GM21390 (cell line): ENCODE results near the gene CCT8.

Source experiments
- ATAC-seq: cut with Tn5 transposase; IDR thresholded peaks from one replicate; pipeline ENCODE4 v1.9.1; 2021; ENCODE audit not compliant: unreplicated experiment

Gene CCT8

GRCh38 chr21:29073222-29074006 is at the start of gene CCT8:
Gene CCT8, minus strand, starts transcription at chr21:29073648. Its CDS starts 58 bp downstream, at chr21:29073590.
- ATAC-seq: peak; percentile 89

- ATAC-seq: peak; percentile 46
These were observed 48.3 kb upstream of the CCT8 start for GRCh38 chr21:29121759-29122158.

GRCh38 chr21:29117372-29117955 is 44.0 kb upstream of the CCT8 start:
- ATAC-seq: peak; percentile 67

DNA sequence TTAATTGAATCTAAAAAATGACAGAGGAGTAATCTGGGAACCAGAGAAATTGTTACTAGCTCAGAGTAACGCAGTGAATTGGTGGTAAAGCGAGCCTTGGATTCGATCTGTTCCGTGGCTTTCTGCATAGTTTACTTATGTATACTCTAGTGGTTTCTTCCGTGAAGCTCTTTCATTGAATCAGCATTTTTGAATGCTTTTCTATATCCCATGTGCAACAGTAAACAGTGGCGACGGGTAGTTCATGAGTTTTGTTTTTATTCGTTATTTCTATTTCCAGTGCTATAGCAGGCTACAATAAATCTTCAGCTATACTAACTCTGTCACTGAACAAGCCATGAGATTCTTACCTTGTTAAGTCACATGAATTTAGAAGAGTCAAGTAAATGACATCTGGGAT is 42.5 kb upstream of the CCT8 start:
- ATAC-seq: no peak

- ATAC-seq: no peak
These were observed 41.5 kb upstream of the CCT8 start for GRCh38 chr21:29114765-29115500.

DNA sequence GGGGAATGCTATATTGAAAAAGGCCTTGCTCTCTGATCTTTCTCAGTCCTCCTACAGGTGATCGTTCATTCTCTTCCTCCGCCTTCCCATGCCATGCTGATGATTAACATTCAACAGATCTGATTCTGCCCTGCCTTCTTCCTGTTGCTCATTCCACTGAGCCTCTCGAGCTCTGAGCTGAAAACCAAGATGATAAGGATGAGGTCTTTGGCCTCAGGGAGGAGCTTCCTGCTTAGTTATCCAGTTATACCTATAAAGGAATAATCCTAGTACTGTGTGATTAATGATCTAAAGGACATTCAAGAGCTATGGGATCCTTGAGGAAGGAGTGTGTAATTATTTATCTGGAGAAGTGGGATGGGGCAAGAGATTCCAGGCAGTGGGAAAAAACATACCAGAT is 31.8 kb upstream of the CCT8 start:
- no peak for ATAC-seq

DNA sequence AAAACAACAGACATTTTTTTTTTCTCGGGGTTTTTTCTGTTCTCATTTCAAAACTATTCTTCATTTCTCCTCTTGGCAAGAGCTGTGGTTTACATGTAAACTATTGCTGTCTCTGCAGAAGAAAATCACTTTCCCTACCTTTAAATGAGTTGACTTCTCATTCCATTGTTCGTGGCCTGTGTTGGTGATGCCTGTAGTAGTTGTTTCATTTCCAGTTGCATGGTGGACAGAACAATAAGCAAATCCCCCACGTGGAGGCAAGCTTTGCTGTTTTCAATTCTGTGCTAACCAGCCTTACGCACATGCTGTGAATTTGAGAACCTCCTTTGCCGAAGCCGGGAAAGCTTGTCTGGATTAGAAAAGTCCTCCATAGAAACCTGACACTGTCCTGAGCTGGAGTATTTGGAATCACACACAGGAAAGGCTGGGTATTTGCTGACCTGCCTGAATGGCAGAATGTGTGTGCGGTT is 30.8 kb upstream of the CCT8 start:
- no peak for ATAC-seq

GRCh38 chr21:29102791-29103257 is 29.4 kb upstream of the CCT8 start:
- no peak for ATAC-seq

GRCh38 chr21:29098156-29098555 is 24.7 kb upstream of the CCT8 start:
- no peak for ATAC-seq

DNA sequence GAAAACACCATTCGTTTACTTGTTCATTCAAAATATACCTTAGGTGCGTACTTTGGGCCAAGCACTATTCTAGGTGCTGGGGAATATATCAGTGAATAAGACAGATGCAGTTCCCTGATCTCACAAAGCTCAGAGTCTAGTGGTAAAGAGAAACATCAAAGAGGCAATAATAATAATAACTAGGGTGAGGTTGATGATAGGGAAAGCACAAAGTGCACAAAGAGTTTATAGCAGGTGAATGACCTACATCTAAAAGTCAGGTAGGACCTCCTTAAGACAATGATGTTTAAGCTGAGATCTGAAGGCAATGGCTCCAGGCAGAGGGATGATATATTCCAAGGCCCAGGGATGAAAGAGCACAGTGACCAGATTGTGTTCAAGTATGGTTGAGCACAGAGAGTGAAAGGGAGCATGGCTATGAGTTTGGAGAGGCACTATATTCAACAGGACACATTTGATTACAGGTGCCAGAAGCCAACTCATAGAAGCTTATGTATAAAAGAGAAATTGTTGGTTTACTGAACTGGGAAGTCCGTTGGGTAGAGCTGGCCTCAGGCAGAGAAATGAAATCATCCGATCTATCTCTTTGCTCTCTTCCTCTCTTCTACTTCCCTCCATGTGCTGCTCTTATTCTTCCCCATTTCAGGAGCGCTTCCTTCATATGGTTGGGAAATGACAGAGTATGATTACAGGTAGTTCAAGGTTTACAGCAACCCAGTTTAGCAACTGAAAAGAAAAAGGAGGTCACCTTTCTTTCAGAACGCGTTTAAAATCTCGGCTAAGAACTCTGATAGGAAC is 23.0 kb upstream of the CCT8 start:
- ATAC-seq: no peak

DNA sequence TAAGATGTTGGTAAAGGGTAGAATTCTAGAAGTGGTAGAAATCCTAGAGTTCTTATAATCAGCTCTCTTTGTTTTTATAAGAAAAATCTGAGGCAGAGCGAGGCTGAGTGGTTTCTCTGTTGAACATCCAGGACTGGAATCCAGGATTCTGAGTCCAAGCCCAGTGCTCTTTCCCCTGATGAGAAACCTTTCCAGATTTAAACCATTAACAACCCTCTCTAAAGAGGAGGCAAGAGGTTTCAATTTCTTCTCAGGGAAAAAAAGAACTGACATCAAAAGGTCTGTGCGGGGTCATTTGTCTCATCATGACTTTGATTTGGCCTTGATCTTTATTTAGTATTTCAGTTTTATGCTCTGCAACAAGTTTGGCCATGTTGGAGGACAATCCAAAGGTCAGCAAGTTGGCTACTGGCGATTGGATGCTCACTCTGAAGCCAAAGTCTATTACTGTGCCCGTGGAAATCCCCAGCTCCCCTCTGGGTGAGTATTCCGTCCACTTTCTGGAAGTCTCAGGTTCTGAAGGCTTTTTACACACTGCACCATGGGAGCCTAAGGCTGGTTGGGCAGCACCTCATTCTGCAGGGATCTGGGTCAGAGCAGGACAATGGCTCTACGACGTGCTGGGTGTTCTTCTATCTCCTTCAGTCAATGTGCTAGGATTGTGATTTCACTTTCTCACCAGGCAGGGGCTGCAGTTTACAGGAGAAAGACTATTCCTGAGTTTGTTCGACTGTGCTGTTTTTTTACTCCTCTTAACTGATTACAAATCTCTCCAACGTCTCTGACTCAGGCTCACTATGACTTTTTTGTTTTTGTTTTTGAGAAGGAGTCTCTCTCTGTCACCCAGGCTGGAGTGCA is 18.9 kb upstream of the CCT8 start:
- ATAC-seq: no peak

GRCh38 chr21:29091033-29091432 is 17.6 kb upstream of the CCT8 start:
- no peak for ATAC-seq

DNA sequence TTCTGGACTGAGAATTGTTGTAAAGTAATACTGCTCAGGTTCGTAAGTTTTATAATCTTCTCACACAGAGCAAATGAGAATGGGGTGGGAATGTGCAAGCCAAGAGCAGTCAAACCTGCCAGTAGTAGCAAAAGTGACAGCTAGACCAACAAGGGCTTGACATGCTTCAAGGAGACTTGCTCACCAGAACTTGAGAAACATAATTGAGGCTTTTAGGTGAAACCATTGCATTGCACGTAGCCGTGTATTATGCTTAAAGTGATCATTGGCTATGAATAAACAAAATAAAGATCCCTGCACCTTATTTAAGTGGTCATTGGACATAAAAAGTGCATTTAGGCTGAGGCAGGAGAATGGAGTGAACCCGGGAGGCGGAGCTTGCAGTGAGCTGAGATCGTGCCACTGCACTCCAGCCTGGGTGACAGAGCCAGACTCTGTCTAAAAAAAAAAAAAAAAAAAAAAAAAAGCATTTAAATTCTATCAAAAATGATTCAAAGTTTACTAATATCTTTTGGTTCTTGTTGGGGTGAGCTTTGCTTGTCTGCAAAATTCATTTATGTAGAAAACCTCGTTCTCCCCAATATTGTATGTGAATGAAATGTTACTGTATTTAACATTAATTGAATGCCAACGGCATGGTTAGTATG is 11.8 kb upstream of the CCT8 start:
- ATAC-seq: no peak

DNA sequence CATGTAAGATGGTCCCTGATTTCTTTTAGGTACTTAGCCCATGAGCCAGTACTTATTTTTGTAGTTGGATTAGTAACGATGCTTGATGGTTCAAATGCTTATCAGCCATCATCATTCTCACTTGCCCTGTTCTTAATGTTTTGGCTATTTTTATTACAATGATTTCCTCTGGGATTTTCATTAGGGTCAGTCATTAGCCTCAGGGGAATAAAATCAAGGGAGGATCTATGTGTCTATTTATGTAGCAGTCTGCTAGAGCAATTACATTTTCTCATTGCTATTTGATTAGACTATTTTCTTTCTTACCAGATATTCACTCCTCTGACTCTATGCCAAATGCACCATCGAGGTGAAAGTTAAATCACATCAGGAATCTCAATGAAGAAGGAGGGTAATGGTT is 10.9 kb upstream of the CCT8 start:
- no peak for ATAC-seq

- ATAC-seq: no peak
These were observed 9.9 kb upstream of the CCT8 start for GRCh38 chr21:29083306-29083705.

DNA sequence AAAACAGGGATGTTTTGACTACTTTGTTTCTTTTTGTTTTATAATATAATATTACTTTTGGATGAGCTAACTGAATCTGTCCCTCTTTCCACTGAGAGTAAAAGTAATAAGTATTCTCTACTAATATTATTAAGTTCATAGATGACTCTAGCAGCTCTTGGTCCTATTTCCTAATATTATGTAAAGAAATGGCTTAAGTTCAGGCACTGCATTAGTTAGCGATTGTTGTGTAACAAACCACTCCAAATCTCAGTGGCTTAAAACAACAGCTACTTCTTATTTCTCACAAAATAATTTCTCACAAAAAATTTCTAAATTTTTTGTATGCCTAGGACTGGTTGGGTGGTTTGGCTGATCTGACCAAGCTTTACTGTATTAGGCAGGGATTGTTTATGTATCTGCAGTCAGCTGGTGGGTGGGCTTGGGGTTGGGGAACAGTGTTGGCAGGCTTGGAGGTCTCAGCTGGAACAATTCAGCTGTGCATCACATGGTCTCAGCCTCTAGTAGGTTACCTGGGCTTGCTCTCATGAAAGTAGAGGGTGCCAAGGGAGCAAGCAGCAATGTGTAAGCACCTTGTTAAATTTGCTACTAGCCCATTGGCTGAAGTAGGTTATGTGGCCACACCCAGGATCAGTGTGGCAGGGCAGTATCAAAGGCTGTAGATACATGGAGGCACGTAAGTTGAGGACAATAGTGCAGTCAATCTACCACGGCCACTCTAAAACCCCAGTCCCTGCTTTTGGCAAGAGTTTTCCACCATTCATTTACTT is 8.8 kb upstream of the CCT8 start:
- no peak for ATAC-seq

- ATAC-seq: no peak
These were observed 7.0 kb upstream of the CCT8 start for GRCh38 chr21:29080454-29080941.

- peak; percentile 50 for ATAC-seq
These were observed 5.7 kb upstream of the CCT8 start for GRCh38 chr21:29078869-29079767.
